Cardiac atrium fibroblast (primary cell): ENCODE measurements around the gene SCN3A. TPM values are rescaled to one million over a fixed set of nuclear protein-coding genes. Genes with fewer than 3 reads are reported as not detected.

Experiments used
- total RNA-seq: library from RNA; depleted of rRNA; stranded (reverse); fragments of >200 nt; gene quantifications from 2 replicates; pipeline ENCODE4 v1.2.3, GENCODE V29; 2015

Gene SCN3A
- under 0.01 TPM in 1 of 2 replicates, not detected in the other for total RNA-seq

DNA sequence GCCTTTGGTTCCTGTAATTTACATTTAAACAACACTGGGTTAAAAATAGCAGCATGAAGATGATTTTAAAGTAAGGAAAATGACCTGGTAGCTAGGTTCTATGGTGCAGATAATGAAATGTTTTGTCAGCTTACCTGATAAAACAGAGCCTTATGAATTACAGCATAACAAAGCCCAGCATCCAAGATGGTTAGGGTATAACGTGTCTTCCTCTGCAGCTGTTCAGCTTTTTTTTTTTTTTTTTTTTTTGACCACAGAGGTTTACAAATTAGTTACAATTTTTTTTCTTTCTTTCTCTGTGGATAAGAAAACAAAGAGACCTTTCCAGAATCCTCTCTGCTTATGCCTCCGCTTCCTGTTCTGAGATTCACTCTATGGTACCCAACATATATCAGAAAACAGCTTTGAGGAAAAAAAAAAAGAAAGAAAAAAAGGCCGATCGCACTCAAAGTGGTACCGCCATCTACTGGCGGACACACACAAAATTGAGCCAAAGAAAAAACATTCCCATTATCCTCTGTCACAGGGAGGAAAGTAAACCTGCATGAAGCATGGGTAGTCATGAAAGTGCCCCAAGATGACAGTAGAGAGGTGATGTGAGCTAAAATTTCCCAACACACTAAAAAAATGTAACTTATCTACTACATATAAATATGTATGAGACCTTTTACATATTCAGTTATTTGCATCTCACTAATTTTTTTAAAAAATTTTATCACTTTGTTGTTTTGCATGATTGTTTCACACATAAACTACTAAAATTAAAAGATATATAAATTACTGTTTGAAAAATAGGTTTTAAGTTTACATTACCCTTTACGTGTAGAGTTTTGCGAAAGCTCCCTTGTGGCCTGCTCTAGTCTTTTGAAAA is at the start of gene SCN3A:
Gene SCN3A, minus strand, starts transcription at position 362 of the 871 bp plus-strand sequence. CDS start 27,656 bp downstream, outside the sequence.

DNA sequence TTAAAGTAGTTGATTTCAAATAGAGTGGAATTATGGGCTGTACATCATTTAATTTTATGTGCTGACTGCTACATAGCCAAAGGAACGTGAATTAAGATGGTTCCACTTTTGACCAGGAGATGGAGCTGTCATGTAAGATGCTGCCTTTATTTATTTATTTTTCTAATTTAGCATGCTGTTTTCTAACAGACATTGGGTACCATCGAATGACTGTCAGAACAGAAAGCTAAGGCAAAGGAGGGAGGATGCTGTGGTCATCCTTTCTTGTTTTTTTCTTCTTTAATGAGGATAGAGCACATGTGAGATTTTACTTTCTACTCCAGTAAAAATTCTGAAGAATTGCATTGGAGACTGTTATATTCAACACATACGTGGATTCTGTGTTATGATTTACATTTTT is 35.4 kb upstream of the SCN3A start, which contains the start of gene SCN2A:
Gene SCN2A, plus strand, starts transcription at position 185 of the 400 bp plus-strand sequence. CDS start 56,410 bp downstream, outside the sequence.

Other genes with a start within 250 kb of the SCN3A start
- gene SLC38A11, start 248.5 kb downstream of the SCN3A start, total RNA-seq, result not detected in 2 replicates
- gene SCN2A, start 35.4 kb upstream of the SCN3A start, total RNA-seq, result not detected in 2 replicates